Measurements from ENCODE around the gene DPM2. TPM values are rescaled to one million over a fixed set of nuclear protein-coding genes. Genes with fewer than 3 reads are reported as not detected.

Gene DPM2
- total and polyA plus RNA-seq, 2 of the 4 experiments (the other 2 are of a cell fraction): 10.8 to 60.6 TPM

DNA sequence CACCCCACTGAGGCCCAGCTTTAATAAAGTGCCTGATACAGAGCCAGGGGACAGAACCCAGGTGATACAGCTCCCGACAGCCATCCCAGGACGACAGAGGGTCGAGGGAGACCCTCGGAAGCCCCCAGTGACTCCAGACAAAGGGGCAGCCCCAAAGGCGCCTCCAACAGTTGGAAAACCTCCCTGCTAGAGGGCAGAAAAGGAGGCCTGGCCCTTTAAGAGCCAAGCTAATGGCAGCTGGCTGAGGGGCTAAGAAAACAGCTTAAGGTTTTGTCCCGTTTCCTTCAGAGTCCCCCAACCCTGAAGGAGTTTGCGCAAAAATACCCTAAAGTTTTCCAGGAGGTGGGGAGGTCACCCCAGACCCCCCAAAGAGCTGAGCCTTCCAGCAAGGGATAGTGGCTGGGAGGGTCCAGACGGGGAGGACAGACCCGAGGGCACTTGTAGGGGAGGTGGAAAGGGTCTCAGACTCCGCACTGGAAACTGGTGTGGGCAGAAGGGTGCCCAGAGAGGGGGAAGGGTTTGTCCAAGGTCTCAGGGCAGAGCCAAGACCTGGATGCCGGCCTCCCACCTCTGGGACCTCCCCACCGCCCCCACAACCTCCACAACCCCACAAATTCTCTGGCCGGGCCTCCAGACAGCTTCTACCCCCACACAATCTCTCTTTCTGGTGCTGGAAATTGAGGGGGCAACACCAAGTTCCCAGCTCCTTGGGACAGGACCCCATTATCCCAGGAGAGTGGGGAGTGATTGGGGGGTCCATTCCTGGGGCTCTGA lies 52.0 kb downstream of the DPM2 start:
- dilution Hi-C loops (cut with HindIII; ENCODE audit: low sequenced_read_pairs, unreplicated experiment): no loop called here
- ATAC-seq (ENCODE audit: low read depth) (no peak), DNase-seq (no peak)
- H3K9ac ChIP-seq (ENCODE audit: low read depth, low read length): no peak overlapping the region
- no peak overlapping the region for H4K5ac ChIP-seq (ENCODE audit: low read depth, low read length)
- intact Hi-C loops (cut with micrococcal nuclease): no loop called here
- peaks cover 0 to 23% of the 10 kb centered on the region in 2 experiments; a peak in 3 of 4 replicates for H3K79me1 ChIP-seq (ENCODE audit: low read depth in 1 of 2, low read length in 2 of 2)
- in situ Hi-C loops (cut with MboI; ENCODE audit: low sequenced_read_pairs): no loop called here
- peaks cover 4% of the 10 kb centered on the region for H3K4me1 ChIP-seq (ENCODE audit: control insufficient read depth, insufficient read depth, low read length)
- 78% methylated on average over 4 of the region's 13 CpGs; no CpG with 5 or more reads in 1 of the 2 experiments for WGBS, 2 experiments (ENCODE audit: extremely low coverage in 2 of 2, insufficient read length in 1 of 2)
- peaks cover 9% of the 10 kb centered on the region for H3K9me1 ChIP-seq (ENCODE audit: insufficient read depth, low read length)
- no peak overlapping the region for H3K18ac ChIP-seq (ENCODE audit: low read depth, low read length)
- H4K8ac ChIP-seq (ENCODE audit: low read depth in 2 of 2, low read length in 2 of 2): no peak overlapping the region
- no peaks in the 10 kb centered on the region for H3K27me3 ChIP-seq (ENCODE audit: control insufficient read depth, insufficient read depth, low read length)
- no peak overlapping the region for H3K4ac ChIP-seq (ENCODE audit: low read depth, low read length)
- H3K4me2 ChIP-seq (ENCODE audit: low read depth, low read length): no peak overlapping the region
- no peak overlapping the region for H2AK5ac ChIP-seq (ENCODE audit: low read depth, low read length)
- H2BK120ac ChIP-seq (ENCODE audit: low read depth, low read length): no peak overlapping the region
- H3K27ac ChIP-seq (ENCODE audit: insufficient read depth, low read length): no peak overlapping the region
- H2BK5ac ChIP-seq (ENCODE audit: low read depth, low read length, poor library complexity, severe bottlenecking): no peak overlapping the region
- ChIA-PET CTCF (no interaction called here), POLR2A (ENCODE audit: unreplicated experiment) (no interaction called here)
- H3K36me3 ChIP-seq (ENCODE audit: control insufficient read depth, insufficient read depth, low read length): peaks cover 50% of the 10 kb centered on the region
- peaks cover 13% of the 10 kb centered on the region; the same call in 1 of the 2 replicates for H4K20me1 ChIP-seq (ENCODE audit: insufficient read depth, low read length)
- no peak overlapping the region for H3K4me3 ChIP-seq (ENCODE audit: insufficient read depth, low read depth, low read length)
- H3K23ac ChIP-seq (ENCODE audit: low read depth, low read length): no peak overlapping the region
- no peak overlapping the region for H3K56ac ChIP-seq (ENCODE audit: extremely low read depth, insufficient read depth, low read length)
- no peak overlapping the region for H2AK9ac ChIP-seq (replicated peaks; ENCODE audit: low read depth, low read length, poor library complexity)
- BruUV-seq (replicated peaks): no TSS peak
- no peak for TF ChIP-seq ELK1 (IDR thresholded peaks at IDR 0.05; ENCODE audit: borderline replicate concordance, low read depth, low read length)
- no peak for TF ChIP-seq CTCF (conservative IDR thresholded peaks at IDR 0.05; ENCODE audit: low read depth, low read length)
- no peak for TF ChIP-seq NFE2L2 (IDR thresholded peaks at IDR 0.05; ENCODE audit: low read depth, low read length)
- no peak for TF ChIP-seq RCOR1 (IDR thresholded peaks at IDR 0.05; ENCODE audit: insufficient replicate concordance, low read length)
- TF ChIP-seq BHLHE40 (IDR thresholded peaks at IDR 0.05; ENCODE audit: low read depth, low read length): no peak
- no peak for TF ChIP-seq POLR2A (IDR thresholded peaks at IDR 0.05; ENCODE audit: low read depth, low read length)
- no peak for TF ChIP-seq MXI1 (IDR thresholded peaks at IDR 0.05; ENCODE audit: borderline replicate concordance, low read depth, low read length)
- no peak for TF ChIP-seq CEBPB (IDR thresholded peaks at IDR 0.05; ENCODE audit: low read depth, low read length)
- TF ChIP-seq RFX5 (IDR thresholded peaks at IDR 0.05; ENCODE audit: low read depth, low read length): no peak
- no peak for TF ChIP-seq FOS (IDR thresholded peaks at IDR 0.05; ENCODE audit: low read depth, low read length)
- TF ChIP-seq MAZ (IDR thresholded peaks at IDR 0.05; ENCODE audit: borderline replicate concordance, low read depth, low read length): no peak
- TF ChIP-seq MAFK (IDR thresholded peaks at IDR 0.05; ENCODE audit: low read depth, low read length): no peak
- no peak for TF ChIP-seq USF2 (IDR thresholded peaks at IDR 0.05; ENCODE audit: low read depth, low read length)
- TF ChIP-seq SMC3 (IDR thresholded peaks at IDR 0.05; ENCODE audit: low read depth, low read length): no peak
- TF ChIP-seq RAD21 (IDR thresholded peaks at IDR 0.05; ENCODE audit: low read length): no peak
- TF ChIP-seq CHD1 (IDR thresholded peaks at IDR 0.05; ENCODE audit: low read depth, low read length): no peak
- no peak overlapping the region for H2BK15ac ChIP-seq (ENCODE audit: low read depth, low read length)
- no peak overlapping the region for H2AFZ ChIP-seq (replicated peaks; ENCODE audit: low read length, poor library complexity)
- H4K91ac ChIP-seq (ENCODE audit: insufficient read depth, low read depth, low read length): no peak overlapping the region
- no peaks in the 10 kb centered on the region for H3K9me3 ChIP-seq (ENCODE audit: control insufficient read depth, insufficient read depth, low read length)
- no peak overlapping the region for H2BK20ac ChIP-seq (ENCODE audit: low read depth, low read length)
- H3K14ac ChIP-seq (replicated peaks; ENCODE audit: low read depth, low read length): no peak overlapping the region

All from IMR-90 (cell line).